ENCODE measurements around the gene C1orf232. TPM values are rescaled to one million over a fixed set of nuclear protein-coding genes. Genes with fewer than 3 reads are reported as not detected.
A peak's percentile ranks its signal among the peaks of the same experiment; 100 is the strongest.

Gene C1orf232
- total and polyA plus RNA-seq, 2 donors (not counting 1 experiment from before 2014, with no cell fraction given): not detected

GRCh38 chr1:26169198-26169554 is 413 bp upstream of the C1orf232 start:
- H2AFZ ChIP-seq (ENCODE audit: insufficient read depth, low read depth, low read length, poor library complexity, severe bottlenecking): peak overlapping the region; percentile 94
- TF ChIP-seq EZH2 (IDR thresholded peaks at IDR 0.05; ENCODE audit: borderline replicate concordance, insufficient read depth, low read depth, low read length, poor library complexity, severe bottlenecking): no peak
- TF ChIP-seq, protein P1, sequence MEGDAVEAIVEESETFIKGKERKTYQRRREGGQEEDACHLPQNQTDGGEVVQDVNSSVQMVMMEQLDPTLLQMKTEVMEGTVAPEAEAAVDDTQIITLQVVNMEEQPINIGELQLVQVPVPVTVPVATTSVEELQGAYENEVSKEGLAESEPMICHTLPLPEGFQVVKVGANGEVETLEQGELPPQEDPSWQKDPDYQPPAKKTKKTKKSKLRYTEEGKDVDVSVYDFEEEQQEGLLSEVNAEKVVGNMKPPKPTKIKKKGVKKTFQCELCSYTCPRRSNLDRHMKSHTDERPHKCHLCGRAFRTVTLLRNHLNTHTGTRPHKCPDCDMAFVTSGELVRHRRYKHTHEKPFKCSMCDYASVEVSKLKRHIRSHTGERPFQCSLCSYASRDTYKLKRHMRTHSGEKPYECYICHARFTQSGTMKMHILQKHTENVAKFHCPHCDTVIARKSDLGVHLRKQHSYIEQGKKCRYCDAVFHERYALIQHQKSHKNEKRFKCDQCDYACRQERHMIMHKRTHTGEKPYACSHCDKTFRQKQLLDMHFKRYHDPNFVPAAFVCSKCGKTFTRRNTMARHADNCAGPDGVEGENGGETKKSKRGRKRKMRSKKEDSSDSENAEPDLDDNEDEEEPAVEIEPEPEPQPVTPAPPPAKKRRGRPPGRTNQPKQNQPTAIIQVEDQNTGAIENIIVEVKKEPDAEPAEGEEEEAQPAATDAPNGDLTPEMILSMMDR (IDR thresholded peaks at IDR 0.05): no peak
- peaks cover 11 to 20% of the 10 kb centered on the region in 2 donors for H3K4me1 ChIP-seq (ENCODE audit: control insufficient read depth in 2 of 2, insufficient read depth in 2 of 2, low read length in 2 of 2)
- Mint-ChIP-seq H3K27ac (no peak overlapping the region), H3K27me3 (no peaks in the 10 kb centered on the region), H3K4me1 (peaks cover 18% of the 10 kb centered on the region), H3K9me3 (ENCODE audit: insufficient read depth) (no peaks in the 10 kb centered on the region), H3K4me3 (peak overlapping the region; percentile 93)
- DNase-seq (no peak), ATAC-seq (ENCODE audit: low read depth) (no peak)
- peak overlapping the region in 1 of 5 experiments; percentile 86 for H3K4me3 ChIP-seq (ENCODE audit: control extremely low read depth in 1 of 5, extremely low read depth in 1 of 5, insufficient read depth in 1 of 5, low read depth in 2 of 5, low read length in 4 of 5)
- peaks cover 0 to 6% (median 2%) of the 10 kb centered on the region in 4 experiments for H3K27me3 ChIP-seq (replicated peaks in 1 of 4; ENCODE audit: control extremely low read depth in 1 of 4, control insufficient read depth in 3 of 4, insufficient read depth in 4 of 4, low read length in 3 of 4)
- H3K9me3 ChIP-seq (ENCODE audit: control extremely low read depth in 1 of 3, control insufficient read depth in 2 of 3, insufficient read depth in 1 of 3, low read length in 2 of 3): no peaks in the 10 kb centered on the region
- no peak overlapping the region for H3K9ac ChIP-seq (ENCODE audit: low read length)
- CTCF ChIA-PET: interaction anchor here (0.6 to 2.2 kb wide), 28 partner anchors 10 to 263 kb away, joined by 3 to 42 read pairs (median 4); partner anchors contain the start of genes CEP85, DHDDS and PDIK1L
- H3K36me3 ChIP-seq (replicated peaks in 1 of 2; ENCODE audit: control extremely low read depth in 1 of 2, control insufficient read depth in 1 of 2, extremely low read depth in 1 of 2, insufficient read depth in 2 of 2, low read length in 1 of 2): no peaks in the 10 kb centered on the region
- peaks cover 14% of the 10 kb centered on the region for H3K79me2 ChIP-seq (ENCODE audit: control insufficient read depth, insufficient read depth, low read length)
- POLR2A ChIA-PET: interaction anchor here (0.6 to 1.1 kb wide), 3 partner anchors 65 to 1974 kb away, joined by 3 to 5 read pairs (median 3); partner anchors contain the start of gene CEP85
- no CpG with 5 or more reads among the region's 4 CpGs for WGBS (ENCODE audit: insufficient coverage)
- peak overlapping the region; percentile 95 for H3K4me2 ChIP-seq (replicated peaks; ENCODE audit: low read depth, low read length, poor library complexity, severe bottlenecking)
- intact Hi-C loops (cut with micrococcal nuclease): loop anchor here (1.0 kb wide), 5 partner anchors 58 to 263 kb away; partner anchors contain the start of genes CEP85, DHDDS and PDIK1L
- no peaks in the 10 kb centered on the region for H4K20me1 ChIP-seq (ENCODE audit: control insufficient read depth, insufficient read depth, low read length, poor library complexity, severe bottlenecking)
- no peak overlapping the region for H3K27ac ChIP-seq (ENCODE audit: low read length in 2 of 2)

DNA sequence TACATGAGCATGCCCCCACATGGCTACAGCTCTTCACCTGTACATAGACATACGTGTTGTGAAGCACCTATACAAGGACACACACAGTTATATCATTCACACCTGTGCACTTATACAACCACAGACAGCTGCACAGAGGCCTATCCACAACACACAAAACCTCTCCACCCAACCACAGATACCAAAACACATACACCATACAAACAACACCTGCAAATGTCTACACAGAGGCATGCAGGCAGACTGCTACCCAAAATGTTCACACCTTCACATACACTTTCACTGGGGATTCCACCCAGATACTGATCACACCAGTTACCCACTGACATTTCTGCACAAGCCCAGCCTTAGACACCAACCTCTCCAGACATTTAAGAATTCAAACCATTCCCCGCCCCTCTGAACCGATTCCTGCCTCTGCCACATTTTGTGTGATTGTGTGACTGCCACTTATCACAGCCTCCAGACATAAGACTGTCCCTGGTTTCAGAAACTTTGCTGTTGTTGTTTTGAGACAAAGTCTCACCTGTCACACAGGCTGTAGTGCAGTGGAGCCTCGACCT is 2.0 kb downstream of the C1orf232 start:
- ATAC-seq (ENCODE audit: low read depth) (no peak), DNase-seq (no peak)
- peaks cover 24 to 31% of the 10 kb centered on the region in 2 donors for H3K4me1 ChIP-seq (ENCODE audit: control insufficient read depth in 2 of 2, insufficient read depth in 2 of 2, low read length in 2 of 2)
- Mint-ChIP-seq H3K4me1 (peaks cover 27% of the 10 kb centered on the region), H3K27ac (no peak overlapping the region), H3K27me3 (peaks cover 9% of the 10 kb centered on the region), H3K9me3 (ENCODE audit: insufficient read depth) (no peaks in the 10 kb centered on the region), H3K4me3 (peak overlapping the region; percentile 14)
- WGBS (ENCODE audit: insufficient coverage): 89% methylated on average over 3 of the region's 4 CpGs
- peaks cover 14% of the 10 kb centered on the region for H3K79me2 ChIP-seq (ENCODE audit: control insufficient read depth, insufficient read depth, low read length)
- intact Hi-C loops (cut with micrococcal nuclease): no loop called here
- no peak overlapping the region for H2AFZ ChIP-seq (ENCODE audit: insufficient read depth, low read depth, low read length, poor library complexity, severe bottlenecking)
- H3K27me3 ChIP-seq (replicated peaks in 1 of 4; ENCODE audit: control extremely low read depth in 1 of 4, control insufficient read depth in 3 of 4, insufficient read depth in 4 of 4, low read length in 3 of 4): peaks cover 0 to 25% (median 11%) of the 10 kb centered on the region in 4 experiments
- H3K4me2 ChIP-seq (replicated peaks; ENCODE audit: low read depth, low read length, poor library complexity, severe bottlenecking): no peak overlapping the region
- ChIA-PET CTCF (interaction anchor here (0.7 to 1.8 kb wide), 3 partner anchors 67 to 275 kb away, joined by 3 to 4 read pairs (median 3); partner anchors contain the start of gene CEP85), POLR2A (no interaction called here)
- no peaks in the 10 kb centered on the region for H3K36me3 ChIP-seq (replicated peaks in 1 of 2; ENCODE audit: control extremely low read depth in 1 of 2, control insufficient read depth in 1 of 2, extremely low read depth in 1 of 2, insufficient read depth in 2 of 2, low read length in 1 of 2)
- no peaks in the 10 kb centered on the region for H3K9me3 ChIP-seq (ENCODE audit: control extremely low read depth in 1 of 3, control insufficient read depth in 2 of 3, insufficient read depth in 1 of 3, low read length in 2 of 3)
- no peak overlapping the region for H3K4me3 ChIP-seq (ENCODE audit: control extremely low read depth in 1 of 5, extremely low read depth in 1 of 5, insufficient read depth in 1 of 5, low read depth in 2 of 5, low read length in 4 of 5)
- H3K9ac ChIP-seq (ENCODE audit: low read length): no peak overlapping the region
- H3K27ac ChIP-seq (ENCODE audit: low read length in 2 of 2): no peak overlapping the region
- TF ChIP-seq, protein P1 (IDR thresholded peaks at IDR 0.05): no peak
- TF ChIP-seq EZH2 (IDR thresholded peaks at IDR 0.05; ENCODE audit: borderline replicate concordance, insufficient read depth, low read depth, low read length, poor library complexity, severe bottlenecking): no peak
- H4K20me1 ChIP-seq (ENCODE audit: control insufficient read depth, insufficient read depth, low read length, poor library complexity, severe bottlenecking): no peaks in the 10 kb centered on the region

All from B cell (primary cell).